KOPT-K1 (cell line): ENCODE data around the gene ZNRF2.

Experiments used
- H3K27ac ChIP-seq: fragments of 200-600 bp; sonication (generic); 2 replicates; pipeline ENCODE4 v1.5.1; 2016; ENCODE audit warnings: antibody characterized with exemption, mild to moderate bottlenecking, low read depth, low read length; ENCODE audit not compliant: poor library complexity, severe bottlenecking
- H3K36me3 ChIP-seq: fragments of 200-600 bp; sonication (generic); 2 replicates; pipeline ENCODE4 v1.5.1; 2017; ENCODE audit warnings: antibody characterized with exemption, mild to moderate bottlenecking, low read length, moderate library complexity; ENCODE audit not compliant: insufficient read depth
- H3K9me3 ChIP-seq: fragments of 200-600 bp; sonication (generic); 2 replicates; pipeline ENCODE4 v1.5.1; 2017; ENCODE audit warnings: antibody characterized with exemption, low read length, mild to moderate bottlenecking; ENCODE audit not compliant: insufficient read depth, poor library complexity, severe bottlenecking

ZNRF2 gene

DNA sequence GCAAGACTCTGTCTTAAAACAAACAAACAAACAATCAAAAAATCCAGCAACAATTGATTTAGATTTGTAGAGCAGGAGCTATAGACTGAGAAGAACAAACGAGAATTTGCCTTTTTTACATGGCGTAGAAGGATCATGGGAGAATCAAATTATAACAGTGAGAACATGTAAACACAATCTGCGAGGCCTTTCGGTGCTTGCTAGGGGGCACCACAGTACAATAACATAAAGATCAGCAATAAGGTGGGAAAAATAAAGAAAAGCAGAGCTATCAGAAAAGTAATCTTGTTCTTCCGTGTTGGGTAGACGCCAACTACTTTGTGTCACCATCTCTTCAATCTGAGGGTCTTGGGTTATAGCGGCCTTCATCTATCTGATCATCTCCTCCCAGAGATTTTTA is 112.0 kb downstream of the ZNRF2 start:
- H3K36me3 ChIP-seq: no peaks in the 10 kb centered on the region
- no peak overlapping the region for H3K27ac ChIP-seq
- no peaks in the 10 kb centered on the region for H3K9me3 ChIP-seq

DNA sequence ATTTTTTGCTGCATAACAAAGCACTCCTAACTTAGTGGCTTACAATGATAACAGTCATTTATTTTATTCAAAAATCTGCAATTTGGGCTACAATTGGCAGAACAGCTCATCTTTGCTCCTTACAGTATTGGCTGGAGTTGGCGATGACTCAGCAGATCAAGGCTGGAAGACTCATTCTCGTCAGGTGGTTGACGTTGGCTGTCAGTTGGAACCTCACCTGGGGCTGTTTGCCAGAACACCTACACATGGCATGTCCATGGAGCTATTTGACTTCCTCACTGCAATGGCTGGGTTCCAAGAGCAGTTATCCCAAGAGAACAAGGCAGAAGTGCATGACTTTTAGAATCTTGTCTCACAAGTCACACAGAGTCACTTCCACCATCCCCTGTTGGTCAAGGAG is 119.1 kb downstream of the ZNRF2 start:
- Histone ChIP-seq H3K36me3 (peaks cover 5% of the 10 kb centered on the region; the same call in 1 of the 2 replicates), H3K27ac (no peak overlapping the region), H3K9me3 (no peaks in the 10 kb centered on the region)

- H3K27ac ChIP-seq: no peak overlapping the region
- no peaks in the 10 kb centered on the region for H3K9me3 ChIP-seq
- peaks cover 5% of the 10 kb centered on the region; the same call in 1 of the 2 replicates for H3K36me3 ChIP-seq
Measured at GRCh38 chr7:30405179-30405578, 120.8 kb downstream of the ZNRF2 start.

DNA sequence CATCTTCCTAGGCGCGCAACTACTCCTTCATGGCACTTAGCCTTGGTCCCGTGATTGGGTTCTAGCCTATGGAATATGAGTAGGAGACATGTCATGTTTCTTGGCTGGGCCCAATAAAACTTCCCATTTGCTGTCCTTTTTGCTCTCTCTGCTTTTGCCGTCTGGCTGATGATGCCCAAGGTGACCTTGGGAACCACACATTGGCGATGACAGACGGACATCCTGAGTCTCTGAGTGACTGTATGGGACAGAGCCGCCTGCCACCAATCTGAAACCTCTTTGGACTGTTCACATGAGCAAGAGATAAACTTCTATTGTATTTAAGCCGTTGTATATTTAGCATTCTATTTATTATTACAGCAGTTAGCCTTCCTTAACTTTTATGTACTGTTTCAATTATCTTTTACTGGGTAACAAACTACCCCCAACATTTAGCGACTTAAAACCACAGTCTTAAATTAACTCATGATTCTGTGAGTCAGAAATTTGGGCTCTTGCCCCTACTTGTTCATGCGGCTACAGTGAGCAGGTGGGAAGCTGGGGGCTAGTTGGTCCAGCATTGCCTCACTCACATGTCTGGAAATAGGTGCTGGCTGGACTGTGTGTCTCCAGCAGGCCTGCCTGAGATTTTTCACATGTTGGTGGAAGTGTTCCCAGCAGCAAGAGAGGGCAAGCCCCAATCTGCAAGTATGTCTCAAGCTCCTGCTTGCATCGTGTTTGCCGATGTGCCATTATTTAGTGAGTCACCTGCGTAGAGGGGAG is 122.4 kb downstream of the ZNRF2 start:
- H3K27ac ChIP-seq: no peak overlapping the region
- H3K36me3 ChIP-seq: peaks cover 5% of the 10 kb centered on the region; the same call in 1 of the 2 replicates

GRCh38 chr7:30411173-30411572 is 126.8 kb downstream of the ZNRF2 start:
- H3K27ac ChIP-seq: no peak overlapping the region
- peaks cover 14% of the 10 kb centered on the region for H3K9me3 ChIP-seq
- H3K36me3 ChIP-seq: 0 out of 2 replicates have a peak, but pooled peaks cover 8% of the 10 kb centered on the region

More for the DNA sequence above, 122.4 kb downstream of the ZNRF2 start:
- H3K9me3 ChIP-seq: no peaks in the 10 kb centered on the region

DNA sequence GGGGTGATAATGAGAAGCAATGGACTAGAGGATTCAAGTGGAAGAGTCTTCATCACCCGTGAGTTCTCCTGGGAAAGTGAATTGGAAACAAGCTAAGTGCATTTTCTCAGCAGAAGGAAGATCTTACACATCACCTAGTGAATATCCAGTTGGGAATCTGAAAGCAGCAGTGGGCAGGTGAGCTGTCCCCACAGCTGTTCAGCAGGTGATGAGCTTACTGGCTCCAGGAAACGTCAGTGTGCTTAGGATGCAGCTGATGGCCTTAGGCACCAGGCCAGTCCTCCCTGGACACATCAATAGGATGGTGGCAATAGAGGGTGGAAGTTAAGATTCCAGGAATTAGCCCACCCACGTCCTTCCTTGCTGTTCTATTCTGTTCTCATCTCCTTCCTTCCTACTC is 127.5 kb downstream of the ZNRF2 start:
- no peak overlapping the region for H3K27ac ChIP-seq
- H3K36me3 ChIP-seq: 0 out of 2 replicates have a peak, but pooled peaks cover 8% of the 10 kb centered on the region
- H3K9me3 ChIP-seq: peaks cover 14% of the 10 kb centered on the region

DNA sequence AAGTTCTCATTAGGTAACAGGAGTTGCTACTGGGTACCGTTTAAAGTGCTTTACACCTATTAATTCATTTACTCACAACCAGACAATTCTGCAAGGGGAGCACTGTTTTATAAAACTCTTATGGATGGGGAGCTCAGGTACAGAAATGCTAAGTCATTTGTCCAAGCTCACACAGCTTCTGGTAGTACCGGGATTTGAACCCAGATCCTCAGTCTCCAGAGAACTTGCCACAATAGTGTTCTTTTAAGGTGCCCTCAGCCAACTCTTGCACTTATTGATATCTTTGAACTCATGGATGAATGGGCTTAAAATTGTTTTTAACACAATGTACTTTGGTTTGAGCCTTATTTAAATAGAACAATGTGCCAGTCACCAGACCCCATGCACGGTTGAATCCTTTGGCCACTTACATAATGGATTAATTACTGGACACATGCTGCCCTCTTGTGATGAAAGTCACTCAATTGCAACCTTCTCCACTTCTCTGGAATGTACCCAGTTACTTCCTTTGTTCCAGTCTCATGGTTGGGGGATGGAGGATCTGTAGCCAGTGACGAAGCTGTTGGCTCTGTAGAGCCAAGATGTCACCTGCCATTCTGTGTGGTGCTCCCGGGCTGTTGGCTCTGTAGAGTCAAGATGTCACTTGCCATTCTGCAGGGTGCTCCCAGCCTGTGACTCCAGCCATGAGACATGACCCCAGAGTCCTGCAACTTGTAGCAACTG is 128.5 kb downstream of the ZNRF2 start:
- 0 out of 2 replicates have a peak, but pooled peaks cover 8% of the 10 kb centered on the region for H3K36me3 ChIP-seq
- peaks cover 14% of the 10 kb centered on the region for H3K9me3 ChIP-seq
- H3K27ac ChIP-seq: no peak overlapping the region

DNA sequence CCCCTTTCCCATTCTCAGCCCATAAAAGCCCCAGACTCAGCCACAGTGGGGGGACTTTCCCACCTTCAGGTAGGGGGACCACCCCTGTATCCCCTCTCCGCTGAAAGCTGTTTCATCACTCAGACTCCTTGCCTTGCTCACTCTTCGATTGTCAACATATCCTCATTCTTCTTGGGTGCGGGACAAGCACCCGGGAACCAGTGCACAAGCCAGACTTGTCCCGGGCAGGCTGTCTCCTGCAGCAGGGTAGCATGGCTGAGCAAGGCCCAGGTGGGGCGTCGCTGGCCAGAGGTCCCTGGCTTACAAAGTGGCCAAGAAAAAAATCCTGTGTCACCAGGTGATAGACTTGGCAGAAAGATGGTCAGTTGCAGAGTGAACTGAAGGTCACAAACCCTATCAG is 129.5 kb downstream of the ZNRF2 start:
- Histone ChIP-seq H3K9me3 (peaks cover 14% of the 10 kb centered on the region), H3K36me3 (0 out of 2 replicates have a peak, but pooled peaks cover 8% of the 10 kb centered on the region), H3K27ac (no peak overlapping the region)
